ENCODE measurements around the gene ANK3.
"Not testable (repeated sequence)": the region's sequence is repeated elsewhere in the genome, so short reads cannot be mapped to it uniquely, and the experiment has no call there.

The ANK3 gene

GRCh38 chr10:60299961-60300883, 89.5 kb downstream of the ANK3 start:
- DNase-seq: peak; percentile 45

GRCh38 chr10:60299390-60299778, 90.3 kb downstream of the ANK3 start:
- no peak for DNase-seq

GRCh38 chr10:60298408-60299389, 91.0 kb downstream of the ANK3 start:
- no peak for DNase-seq

- DNase-seq: no peak
These were observed 93.6 kb downstream of the ANK3 start for GRCh38 chr10:60296073-60296472.

GRCh38 chr10:60295028-60295937, 94.4 kb downstream of the ANK3 start:
- no peak for DNase-seq

GRCh38 chr10:60293581-60294175, 96.0 kb downstream of the ANK3 start:
- DNase-seq: no peak

- DNase-seq: no peak
These were observed 96.7 kb downstream of the ANK3 start for GRCh38 chr10:60292998-60293397.

GRCh38 chr10:60292536-60292935, 97.1 kb downstream of the ANK3 start:
- DNase-seq: not testable (repeated sequence)

- DNase-seq: no peak
These were observed 98.2 kb downstream of the ANK3 start for GRCh38 chr10:60291344-60291930.

- DNase-seq: no peak
These were observed 99.1 kb downstream of the ANK3 start for GRCh38 chr10:60290558-60290957.

- DNase-seq: no peak
These were observed 99.9 kb downstream of the ANK3 start for GRCh38 chr10:60289800-60290199.

- no peak for DNase-seq
These were observed 101.4 kb downstream of the ANK3 start for GRCh38 chr10:60288256-60288655.

- DNase-seq: no peak
These were observed 103.1 kb downstream of the ANK3 start for GRCh38 chr10:60286559-60286958.

GRCh38 chr10:60283397-60283796, 106.3 kb downstream of the ANK3 start:
- DNase-seq: no peak

- peak; percentile 18 for DNase-seq
These were observed 106.8 kb downstream of the ANK3 start for GRCh38 chr10:60282771-60283353.

- DNase-seq: no peak
These were observed 107.8 kb downstream of the ANK3 start for GRCh38 chr10:60281792-60282353.

GRCh38 chr10:60281331-60281730, 108.3 kb downstream of the ANK3 start:
- peak; percentile 57 for DNase-seq

GRCh38 chr10:60280475-60280874, 109.2 kb downstream of the ANK3 start:
- no peak for DNase-seq

GRCh38 chr10:60277656-60278055, 112.0 kb downstream of the ANK3 start:
- DNase-seq: no peak

GRCh38 chr10:60276232-60276631, 113.4 kb downstream of the ANK3 start:
- DNase-seq: no peak
